NOMO-1 treated with dmso at 0.1 percent for 144 hours (cell line): Measurements from ENCODE around the gene HMX1.

Source experiments
- DNase-seq: peaks from one replicate; lab custom pipeline; 2025; ENCODE audit not compliant: unreplicated experiment; lab: John Stamatoyannopoulos, UW

The HMX1 gene

GRCh38 chr4:8821151-8821950 lies 50.3 kb downstream of the HMX1 start:
- no peak for DNase-seq

- no peak for DNase-seq
Measured at GRCh38 chr4:8820178-8821102, 51.2 kb downstream of the HMX1 start.

GRCh38 chr4:8819473-8820177 lies 52.0 kb downstream of the HMX1 start:
- no peak for DNase-seq

GRCh38 chr4:8819019-8819418 lies 52.6 kb downstream of the HMX1 start:
- DNase-seq = no peak

- DNase-seq = no peak
Measured at GRCh38 chr4:8818063-8818881, 53.4 kb downstream of the HMX1 start.

- no peak for DNase-seq
Measured at GRCh38 chr4:8817813-8818062, 53.9 kb downstream of the HMX1 start.

- DNase-seq = no peak
Measured at GRCh38 chr4:8817096-8817812, 54.4 kb downstream of the HMX1 start.
